ENCODE data around the gene OXSM.

Gene OXSM

GRCh38 chr3:25785826-25786225 lies 4.1 kb upstream of the OXSM start:
- H3K36me3 ChIP-seq = no peaks in the 10 kb centered on the region
- no peak for DNase-seq

GRCh38 chr3:25787689-25788088 lies 2.2 kb upstream of the OXSM start:
- Histone ChIP-seq H3K27me3 (ENCODE audit: insufficient read depth, low read depth, severe bottlenecking) (no peaks in the 10 kb centered on the region), H3K36me3 (no peaks in the 10 kb centered on the region), H3K9me3 (ENCODE audit: severe bottlenecking) (no peaks in the 10 kb centered on the region), H3K27ac (no peak overlapping the region), H3K4me3 (ENCODE audit: low read depth, low read length) (no peak overlapping the region)
- DNase-seq = no peak
- TF ChIP-seq CTCF (IDR thresholded peaks at IDR 0.05; ENCODE audit: low read depth, low read length) = no peak

More at GRCh38 chr3:25785826-25786225, 4.1 kb upstream of the OXSM start:
- no peak for TF ChIP-seq CTCF (IDR thresholded peaks at IDR 0.05; ENCODE audit: low read depth, low read length)
- no peak overlapping the region for H3K4me3 ChIP-seq (ENCODE audit: low read depth, low read length)
- H3K27me3 ChIP-seq (ENCODE audit: insufficient read depth, low read depth, severe bottlenecking) = no peaks in the 10 kb centered on the region
- no peak overlapping the region for H3K27ac ChIP-seq
- no peaks in the 10 kb centered on the region for H3K9me3 ChIP-seq (ENCODE audit: severe bottlenecking)

GRCh38 chr3:25789209-25789595 lies 688 bp upstream of the OXSM start:
- no peak for DNase-seq
- TF ChIP-seq CTCF (IDR thresholded peaks at IDR 0.05; ENCODE audit: low read depth, low read length) = no peak
- Histone ChIP-seq H3K9me3 (ENCODE audit: severe bottlenecking) (no peaks in the 10 kb centered on the region), H3K36me3 (no peaks in the 10 kb centered on the region), H3K27me3 (ENCODE audit: insufficient read depth, low read depth, severe bottlenecking) (no peaks in the 10 kb centered on the region), H3K4me3 (ENCODE audit: low read depth, low read length) (peak overlapping the region; percentile 75), H3K27ac (no peak overlapping the region)

- no peak for TF ChIP-seq CTCF (IDR thresholded peaks at IDR 0.05; ENCODE audit: low read depth, low read length)
- DNase-seq = no peak
- Histone ChIP-seq H3K36me3 (no peaks in the 10 kb centered on the region), H3K9me3 (ENCODE audit: severe bottlenecking) (no peaks in the 10 kb centered on the region), H3K4me3 (ENCODE audit: low read depth, low read length) (no peak overlapping the region), H3K27me3 (ENCODE audit: insufficient read depth, low read depth, severe bottlenecking) (no peaks in the 10 kb centered on the region), H3K27ac (no peak overlapping the region)
These were observed 11.9 kb downstream of the OXSM start for GRCh38 chr3:25801786-25802185.

- no peak for TF ChIP-seq CTCF (IDR thresholded peaks at IDR 0.05; ENCODE audit: low read depth, low read length)
- H3K9me3 ChIP-seq (ENCODE audit: severe bottlenecking) = no peaks in the 10 kb centered on the region
- no peak for DNase-seq
- no peak overlapping the region for H3K4me3 ChIP-seq (ENCODE audit: low read depth, low read length)
- H3K27me3 ChIP-seq (ENCODE audit: insufficient read depth, low read depth, severe bottlenecking) = no peaks in the 10 kb centered on the region
- no peaks in the 10 kb centered on the region for H3K36me3 ChIP-seq
- H3K27ac ChIP-seq = no peak overlapping the region
These were observed 13.9 kb downstream of the OXSM start for GRCh38 chr3:25803833-25804232.

GRCh38 chr3:25804676-25805075 lies 14.8 kb downstream of the OXSM start:
- Histone ChIP-seq H3K9me3 (ENCODE audit: severe bottlenecking) (no peaks in the 10 kb centered on the region), H3K27me3 (ENCODE audit: insufficient read depth, low read depth, severe bottlenecking) (no peaks in the 10 kb centered on the region), H3K27ac (no peak overlapping the region), H3K4me3 (ENCODE audit: low read depth, low read length) (no peak overlapping the region), H3K36me3 (no peaks in the 10 kb centered on the region)
- DNase-seq = no peak
- no peak for TF ChIP-seq CTCF (IDR thresholded peaks at IDR 0.05; ENCODE audit: low read depth, low read length)
